ENCODE measurements around the gene C18orf63. TPM values are rescaled to one million over a fixed set of nuclear protein-coding genes. Genes with fewer than 3 reads are reported as not detected.
A peak's percentile ranks its signal among the peaks of the same experiment; 100 is the strongest.
"Not testable (repeated sequence)": the region's sequence is repeated elsewhere in the genome, so short reads cannot be mapped to it uniquely, and the experiment has no call there.

Gene C18orf63
- total RNA-seq, 4 donors from 2014 or later, result not detected

- 84 to 86% methylated on average over 10 of the region's 10 CpGs for WGBS, 2 donors
- H3K4me3 ChIP-seq (replicated peaks in 1 of 3), result no peak overlapping the region
- H3K36me3 ChIP-seq, result no peaks in the 10 kb centered on the region
- peaks cover 6 to 28% of the 10 kb centered on the region in 2 donors for H3K4me1 ChIP-seq
- no peak for DNase-seq
- no peak overlapping the region for H3K27ac ChIP-seq
- no peaks in the 10 kb centered on the region for H3K9me3 ChIP-seq
- no peak for TF ChIP-seq CTCF (IDR thresholded peaks at IDR 0.05)
- TF ChIP-seq POLR2A (IDR thresholded peaks at IDR 0.05), result no peak
- intact Hi-C loops (cut with DNase I), result no loop called here
- H3K27me3 ChIP-seq, result no peaks in the 10 kb centered on the region
Observed at GRCh38 chr18:74282755-74283554, 32.7 kb upstream of the C18orf63 start.

- H3K27ac ChIP-seq, result no peak overlapping the region
- no peak for TF ChIP-seq CTCF (IDR thresholded peaks at IDR 0.05)
- no peak for TF ChIP-seq POLR2A (IDR thresholded peaks at IDR 0.05)
- no peaks in the 10 kb centered on the region for H3K9me3 ChIP-seq
- H3K27me3 ChIP-seq, result no peaks in the 10 kb centered on the region
- peaks cover 6 to 25% of the 10 kb centered on the region in 2 donors for H3K4me1 ChIP-seq
- 92 to 93% methylated on average over 10 of the region's 10 CpGs for WGBS, 2 donors
- H3K36me3 ChIP-seq, result no peaks in the 10 kb centered on the region
- no peak overlapping the region for H3K4me3 ChIP-seq (replicated peaks in 1 of 3)
- intact Hi-C loops (cut with DNase I), result no loop called here
- no peak for DNase-seq
Observed at GRCh38 chr18:74283646-74284045, 32.0 kb upstream of the C18orf63 start.

GRCh38 chr18:74284191-74284979 lies 31.3 kb upstream of the C18orf63 start:
- 61 to 66% methylated on average over 10 to 11 of the region's 11 CpGs for WGBS, 2 donors
- TF ChIP-seq POLR2A (IDR thresholded peaks at IDR 0.05), result no peak
- TF ChIP-seq CTCF (IDR thresholded peaks at IDR 0.05), result no peak
- H3K27ac ChIP-seq, result peak overlapping the region in 1 of 3 donors; percentile 16
- peaks cover 8 to 23% of the 10 kb centered on the region in 2 donors for H3K4me1 ChIP-seq
- H3K36me3 ChIP-seq, result no peaks in the 10 kb centered on the region
- H3K27me3 ChIP-seq, result no peaks in the 10 kb centered on the region
- intact Hi-C loops (cut with DNase I), result no loop called here
- no peak for DNase-seq
- no peak overlapping the region for H3K4me3 ChIP-seq (replicated peaks in 1 of 3)
- H3K9me3 ChIP-seq, result no peaks in the 10 kb centered on the region

- Histone ChIP-seq H3K36me3 (no peaks in the 10 kb centered on the region), H3K27me3 (no peaks in the 10 kb centered on the region), H3K4me3 (replicated peaks in 1 of 3) (no peak overlapping the region), H3K4me1 (peaks cover 8 to 23% of the 10 kb centered on the region in 2 donors), H3K9me3 (no peaks in the 10 kb centered on the region), H3K27ac (no peak overlapping the region)
- 96 to 100% methylated on average over 1 of the region's 1 CpG for WGBS, 2 donors
- intact Hi-C loops (cut with DNase I), result no loop called here
- TF ChIP-seq POLR2A (IDR thresholded peaks at IDR 0.05) (no peak), CTCF (IDR thresholded peaks at IDR 0.05) (no peak)
- DNase-seq, result no peak
Observed at GRCh38 chr18:74284980-74285355, 30.7 kb upstream of the C18orf63 start.

- H3K27ac ChIP-seq; H3K27me3 ChIP-seq; H3K4me3 ChIP-seq (replicated peaks in 1 of 3); DNase-seq; H3K36me3 ChIP-seq; H3K9me3 ChIP-seq; intact Hi-C loops (cut with DNase I): not testable (repeated sequence)
- 91 to 94% methylated on average over 3 of the region's 3 CpGs for WGBS, 2 donors
- H3K4me1 ChIP-seq, result peaks cover 9 to 23% of the 10 kb centered on the region in 2 donors
Observed at GRCh38 chr18:74285583-74285982, 30.1 kb upstream of the C18orf63 start.
